Left ventricle myocardium inferior (tissue), 1 donor: ENCODE results near the gene ADH1C. TPM values are rescaled to one million over a fixed set of nuclear protein-coding genes. Genes with fewer than 3 reads are reported as not detected.
A peak's percentile ranks its signal among the peaks of the same experiment; 100 is the strongest.

Experiments used
- DNase-seq: peaks from one replicate; pipeline ENCODE4 v3.0.0-alpha.2; 2020
- H3K27ac ChIP-seq: fragments of 200-600 bp; replicated peaks from 2 replicates; pipeline ENCODE4 v1.8.0; 2021
- H3K27me3 ChIP-seq: fragments of 200-600 bp; 2 replicates; pipeline ENCODE4 v1.8.0; 2021; ENCODE audit warnings: low read depth
- H3K36me3 ChIP-seq: fragments of 200-600 bp; 2 replicates; pipeline ENCODE4 v1.8.0; 2021
- H3K4me1 ChIP-seq: fragments of 200-600 bp; 2 replicates; pipeline ENCODE4 v1.8.0; 2021
- H3K4me3 ChIP-seq: fragments of 200-600 bp; 2 replicates; pipeline ENCODE4 v1.8.0; 2021; ENCODE audit warnings: mild to moderate bottlenecking, moderate library complexity
- H3K9me3 ChIP-seq: fragments of 200-600 bp; replicated peaks from 2 replicates; pipeline ENCODE4 v1.8.0; 2021
- CTCF ChIP-seq: fragments of 200-600 bp; IDR thresholded peaks from 2 replicates; pipeline ENCODE4 v1.8.0; 2021; ENCODE audit warnings: antibody characterized with exemption, mild to moderate bottlenecking, borderline replicate concordance
- intact Hi-C: fragments of 100-400 bp; cut with micrococcal nuclease; formaldehyde crosslinking; loops from one replicate; pipeline ENCODE4 v1.11.0; 2022
- total RNA-seq: library from RNA; stranded (reverse); fragmentation: NEBNext Ultra II Directional; extraction: Animal tissue kit (Norgen Biotek cat#: 25700); gene quantifications from one replicate; pipeline ENCODE4 v1.2.1, GENCODE V29; 2021
- donor health status: DM: no; HTN: yes; CAD: no; lungs with severe emphysema.

The ADH1C gene
- total RNA-seq, 1 donor from 2014 or later, result 2.6 TPM

- H3K4me3 ChIP-seq, result no peak overlapping the region
- H3K27ac ChIP-seq, result peak overlapping the region; percentile 30
- H3K27me3 ChIP-seq, result no peaks in the 10 kb centered on the region
- no peak for TF ChIP-seq CTCF
- H3K9me3 ChIP-seq, result peaks cover 44% of the 10 kb centered on the region
- no peak for DNase-seq
- no peaks in the 10 kb centered on the region for H3K4me1 ChIP-seq
- intact Hi-C loops, result no loop called here
- H3K36me3 ChIP-seq, result no peaks in the 10 kb centered on the region
Observed at GRCh38 chr4:99390055-99390454, 37.5 kb upstream of the ADH1C start.

- intact Hi-C loops, result no loop called here
- peaks cover 44% of the 10 kb centered on the region for H3K9me3 ChIP-seq
- no peaks in the 10 kb centered on the region for H3K36me3 ChIP-seq
- no peaks in the 10 kb centered on the region for H3K27me3 ChIP-seq
- no peaks in the 10 kb centered on the region for H3K4me1 ChIP-seq
- H3K4me3 ChIP-seq, result no peak overlapping the region
- peak overlapping the region; percentile 30 for H3K27ac ChIP-seq
- DNase-seq, result no peak
- TF ChIP-seq CTCF, result no peak
Observed at GRCh38 chr4:99389606-99390005, 37.1 kb upstream of the ADH1C start.

- H3K36me3 ChIP-seq, result no peaks in the 10 kb centered on the region
- intact Hi-C loops, result no loop called here
- peak overlapping the region; percentile 82 for H3K27ac ChIP-seq
- H3K4me1 ChIP-seq, result no peaks in the 10 kb centered on the region
- H3K9me3 ChIP-seq, result peaks cover 24% of the 10 kb centered on the region
- no peak overlapping the region for H3K4me3 ChIP-seq
- peak; percentile 27 for DNase-seq
- no peak for TF ChIP-seq CTCF
- H3K27me3 ChIP-seq, result no peaks in the 10 kb centered on the region
Observed at GRCh38 chr4:99383833-99384392, 31.4 kb upstream of the ADH1C start.

- TF ChIP-seq CTCF, result no peak
- DNase-seq, result no peak
- Histone ChIP-seq H3K27me3 (no peaks in the 10 kb centered on the region), H3K36me3 (no peaks in the 10 kb centered on the region), H3K4me1 (no peaks in the 10 kb centered on the region), H3K27ac (peak overlapping the region; percentile 82), H3K9me3 (peaks cover 21% of the 10 kb centered on the region), H3K4me3 (no peak overlapping the region)
- intact Hi-C loops, result no loop called here
Observed at GRCh38 chr4:99383399-99383798, 30.9 kb upstream of the ADH1C start.

- H3K9me3 ChIP-seq, result peaks cover 17% of the 10 kb centered on the region
- DNase-seq, result no peak
- intact Hi-C loops, result no loop called here
Observed at GRCh38 chr4:99382745-99383360, 30.3 kb upstream of the ADH1C start.

More at GRCh38 chr4:99382745-99383360, 30.3 kb upstream of the ADH1C start:
- no peak for TF ChIP-seq CTCF
- H3K4me3 ChIP-seq, result no peak overlapping the region
- H3K4me1 ChIP-seq, result no peaks in the 10 kb centered on the region
- H3K27me3 ChIP-seq, result no peaks in the 10 kb centered on the region
- H3K36me3 ChIP-seq, result no peaks in the 10 kb centered on the region
- peak overlapping the region; percentile 82 for H3K27ac ChIP-seq
